Activated naive CD4-positive, alpha-beta T cell (primary cell): ENCODE measurements around the gene SLC9B1.
"Not testable (repeated sequence)": the region's sequence is repeated elsewhere in the genome, so short reads cannot be mapped to it uniquely, and the experiment has no call there.

Source experiments
- DNase-seq, 4 experiments: peaks; one replicate each; lab custom pipeline; 2025; lab: John Stamatoyannopoulos, UW

SLC9B1 gene

GRCh38 chr4:102878349-102878748, 141.2 kb downstream of the SLC9B1 start:
- not testable (repeated sequence) for DNase-seq

GRCh38 chr4:102877477-102878106, 141.9 kb downstream of the SLC9B1 start:
- not testable (repeated sequence) for DNase-seq

DNA sequence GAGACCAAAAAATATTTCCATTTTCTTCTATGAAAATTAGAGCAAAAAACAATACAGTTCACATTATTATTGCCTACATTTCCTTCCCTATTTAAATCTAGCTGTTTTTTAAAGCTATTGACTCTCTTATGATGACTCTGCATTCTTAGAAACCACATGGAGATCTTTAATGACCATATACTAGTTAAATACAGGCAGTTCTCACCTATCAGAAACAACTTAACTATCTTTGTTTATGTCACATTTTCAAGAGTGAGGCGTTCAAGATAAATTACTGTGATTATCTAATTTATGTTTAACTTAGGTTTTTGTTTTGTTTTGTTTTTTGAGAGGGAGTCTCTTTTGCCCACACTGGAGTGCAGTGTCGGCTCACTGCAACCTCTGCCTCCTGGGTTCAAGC, 147.7 kb downstream of the SLC9B1 start:
- no peak for DNase-seq

- DNase-seq: no peak
Measured at GRCh38 chr4:102869569-102870197, 149.8 kb downstream of the SLC9B1 start.

GRCh38 chr4:102868781-102869568, 150.5 kb downstream of the SLC9B1 start, which contains the start of gene CISD2:
Gene CISD2, plus strand, starts transcription at chr4:102868992. Its CDS starts 93 bp downstream, at chr4:102869085.
- peak; percentile 70 to 84 (median 80) for DNase-seq

GRCh38 chr4:102868153-102868780, 151.2 kb downstream of the SLC9B1 start:
- peak in 1 of 4 experiments; percentile 5 for DNase-seq

GRCh38 chr4:102867278-102868152, 152.0 kb downstream of the SLC9B1 start:
- no peak for DNase-seq

GRCh38 chr4:102865327-102865726, 154.2 kb downstream of the SLC9B1 start:
- not testable (repeated sequence) for DNase-seq

DNA sequence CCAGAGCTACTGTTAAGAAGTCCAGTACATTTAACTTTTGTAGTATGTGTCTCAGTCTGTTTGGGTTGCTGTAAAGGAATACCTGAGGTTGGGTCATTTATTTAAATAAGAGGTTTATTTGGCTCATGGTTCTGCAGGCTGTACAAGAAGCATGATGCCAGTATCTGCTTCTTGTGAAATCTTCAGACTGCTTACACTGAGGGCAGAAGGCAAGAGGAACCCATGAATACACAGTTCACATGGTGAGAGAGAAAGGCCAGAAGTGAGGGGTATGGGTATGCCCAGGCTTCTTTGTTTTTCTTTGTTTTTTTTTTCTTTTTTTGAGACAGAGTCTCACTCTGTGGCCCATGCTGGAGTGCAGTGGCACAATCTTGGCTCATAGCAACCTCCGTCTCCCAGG, 156.8 kb downstream of the SLC9B1 start:
- no peak for DNase-seq

DNA sequence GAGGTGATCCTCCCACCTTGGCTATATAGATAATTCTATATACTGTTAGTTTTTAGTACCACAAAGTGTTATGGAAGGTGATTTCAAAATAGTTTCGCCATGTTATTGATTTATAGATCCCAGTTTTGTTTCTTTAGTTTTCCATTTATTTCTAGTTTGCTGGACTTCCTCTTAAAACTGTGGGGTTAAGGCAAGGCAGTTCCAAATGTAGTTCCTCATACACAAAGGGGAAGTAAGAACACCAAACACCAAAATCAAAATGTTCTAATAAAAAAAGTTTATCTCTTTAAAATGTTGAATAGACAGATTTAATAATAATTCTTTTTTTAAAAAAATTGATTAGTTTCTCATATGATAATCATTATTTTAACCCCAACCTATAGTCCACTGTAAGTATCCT, 157.5 kb downstream of the SLC9B1 start:
- DNase-seq: no peak

- no peak for DNase-seq
Measured at GRCh38 chr4:102860611-102861324, 158.7 kb downstream of the SLC9B1 start.

GRCh38 chr4:102858828-102859464, 160.6 kb downstream of the SLC9B1 start:
- DNase-seq: no peak
